T-helper 17 cell (primary cell): ENCODE measurements around the gene FBLN2. TPM values are rescaled to one million over a fixed set of nuclear protein-coding genes. Genes with fewer than 3 reads are reported as not detected.

Source experiments
- ATAC-seq: fragments of 150-1000 bp; cut with Tn5 transposase; 2 replicates; pipeline ENCODE4 v1.10.0; 2021; ENCODE audit warnings: mild to moderate bottlenecking, moderate library complexity
- DNase-seq, 3 donors: peaks; one replicate each; pipeline versions ENCODE4 v3.0.0 to v3.0.0-alpha.2; 2020 to 2021
- H3K9me3 ChIP-seq: one replicate; pipeline ENCODE4 v1.7.0; 2013; ENCODE audit warnings: low read length, mild to moderate bottlenecking; ENCODE audit not compliant: control insufficient read depth, poor library complexity, severe bottlenecking
- H3K27ac Mint-ChIP-seq: one replicate; pipeline ENCODE4 v1.8.0; 2022; ENCODE audit warnings: mild to moderate bottlenecking, moderate library complexity, mixed read lengths
- H3K27me3 Mint-ChIP-seq: one replicate; pipeline ENCODE4 v1.8.0; 2022; ENCODE audit warnings: mixed read lengths
- H3K36me3 Mint-ChIP-seq: one replicate; pipeline ENCODE4 v1.8.0; 2022; ENCODE audit warnings: low read depth, mixed read lengths
- H3K4me1 Mint-ChIP-seq: one replicate; pipeline ENCODE4 v1.8.0; 2022; ENCODE audit warnings: mild to moderate bottlenecking, mixed read lengths
- H3K4me3 Mint-ChIP-seq: one replicate; pipeline ENCODE4 v1.8.0; 2022; ENCODE audit warnings: mild to moderate bottlenecking, moderate library complexity, mixed read lengths
- total RNA-seq, 4 donors: library from RNA in 2 of 4; stranded (reverse) in 2 of 4; gene quantifications; one replicate each; pipeline ENCODE4 v1.2.3 and lab custom pipeline; 2022 to 2026

Gene FBLN2
- total RNA-seq, 2 donors from 2014 or later, result 1.5 TPM; not detected in 1

DNA sequence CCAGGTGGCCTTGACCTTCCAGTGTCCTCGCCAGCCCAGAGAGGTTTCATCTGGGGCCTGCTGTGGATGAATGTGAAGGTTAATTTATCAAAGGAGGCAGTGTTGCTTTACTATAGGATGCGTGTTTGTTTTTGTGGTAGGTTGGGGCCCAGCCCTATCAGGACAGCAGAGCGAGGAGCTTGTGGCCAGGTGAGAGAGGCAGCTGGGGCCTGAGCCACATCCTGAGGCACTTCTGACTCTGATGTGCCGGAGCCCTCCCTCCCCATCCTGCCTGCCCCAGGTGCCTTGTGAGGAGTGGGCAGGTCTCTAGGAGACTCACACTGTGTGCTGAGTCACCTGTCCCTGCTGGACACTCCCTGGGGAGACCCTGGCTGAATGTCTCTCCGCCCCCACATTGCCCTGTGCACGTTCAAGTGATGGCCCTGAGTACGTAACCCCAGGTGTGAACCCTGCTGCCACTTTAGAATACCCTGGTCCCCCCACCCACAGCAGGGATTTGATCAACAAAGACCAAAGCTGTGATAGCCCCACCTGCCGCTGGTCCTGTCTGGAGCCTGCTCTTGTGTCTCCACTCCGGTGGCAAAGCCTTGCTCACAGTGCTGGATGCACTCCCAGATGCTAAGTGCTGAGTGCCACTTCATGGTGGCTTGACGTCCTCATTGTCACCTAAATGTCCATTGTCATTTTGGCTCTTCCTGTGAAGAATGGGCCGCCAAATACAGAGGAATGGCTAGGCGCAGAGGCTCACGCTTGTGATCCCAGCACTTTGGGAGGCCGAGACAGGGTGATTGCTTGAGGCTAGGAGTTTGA, 16.0 kb downstream of the FBLN2 start:
- peak overlapping the region; percentile 53 for H3K27ac Mint-ChIP-seq
- peaks cover 54% of the 10 kb centered on the region for H3K27me3 Mint-ChIP-seq
- H3K9me3 ChIP-seq, result no peaks in the 10 kb centered on the region
- DNase-seq, result no peak
- peaks cover 5% of the 10 kb centered on the region for H3K36me3 Mint-ChIP-seq
- no peak overlapping the region for H3K4me3 Mint-ChIP-seq
- ATAC-seq, result no peak
- peaks cover 6% of the 10 kb centered on the region for H3K4me1 Mint-ChIP-seq

DNA sequence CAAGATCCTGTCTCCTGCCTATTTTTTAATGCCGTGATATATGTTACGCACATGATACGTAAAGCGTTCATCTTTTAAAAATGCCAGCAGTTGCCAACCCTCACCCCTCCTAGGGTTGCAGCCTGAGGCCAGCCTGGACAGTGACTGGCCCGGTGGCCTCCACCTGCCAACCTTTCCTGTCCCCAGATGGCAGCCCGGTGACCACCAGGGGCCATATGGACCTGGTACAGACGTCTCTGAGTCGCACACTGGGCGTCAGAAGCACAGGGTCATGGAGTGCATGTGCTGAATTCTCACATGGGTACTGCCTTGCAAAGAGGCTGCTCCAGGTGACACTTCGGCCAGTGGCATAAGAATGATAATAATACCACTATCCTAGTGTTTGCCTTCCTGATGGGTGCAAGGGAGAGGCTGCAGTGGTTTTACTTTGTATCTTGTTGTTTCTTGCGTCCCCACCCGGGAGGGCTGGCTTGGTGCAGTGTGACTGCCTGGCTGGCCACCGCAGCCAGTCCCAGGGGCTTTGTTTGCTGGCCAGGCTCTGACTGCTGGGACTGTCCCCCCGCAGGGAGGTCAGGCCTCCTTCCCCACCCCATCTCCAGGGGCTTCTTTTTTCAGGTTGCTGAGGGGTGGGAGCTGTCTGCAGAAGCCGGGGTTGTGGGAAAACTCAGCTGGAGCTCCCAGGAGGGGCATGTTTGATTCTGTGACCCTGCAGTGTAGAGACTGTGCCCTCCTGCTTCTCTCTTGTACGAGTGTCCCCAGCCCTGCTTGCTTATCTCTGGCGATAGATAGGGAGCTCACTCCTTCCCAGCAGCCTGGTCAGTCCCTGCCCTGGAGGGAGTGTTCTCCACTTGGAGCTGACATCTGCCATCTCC, 16.9 kb downstream of the FBLN2 start:
- Mint-ChIP-seq H3K4me3 (no peak overlapping the region), H3K27me3 (peaks cover 50% of the 10 kb centered on the region), H3K4me1 (peaks cover 6% of the 10 kb centered on the region), H3K36me3 (peaks cover 5% of the 10 kb centered on the region), H3K27ac (no peak overlapping the region)
- H3K9me3 ChIP-seq, result no peaks in the 10 kb centered on the region
- DNase-seq (no peak), ATAC-seq (no peak)

DNA sequence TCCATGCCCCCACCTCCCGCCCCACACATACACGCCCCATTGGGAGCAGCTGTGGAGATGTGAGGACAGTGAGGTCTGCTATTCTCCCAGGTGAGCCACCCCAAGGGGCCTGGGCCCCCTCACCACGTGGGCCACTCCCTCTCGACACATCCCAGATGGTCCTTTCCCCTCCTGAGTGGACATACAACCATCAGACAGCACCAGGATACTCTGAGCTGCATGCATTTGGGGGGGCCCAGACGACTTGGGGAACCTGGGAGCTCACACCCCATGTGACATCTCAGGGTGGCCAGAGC, 17.5 kb downstream of the FBLN2 start:
- ATAC-seq (no peak), DNase-seq (no peak)
- H3K9me3 ChIP-seq, result no peaks in the 10 kb centered on the region
- Mint-ChIP-seq H3K27me3 (peaks cover 44% of the 10 kb centered on the region), H3K4me3 (no peak overlapping the region), H3K4me1 (peaks cover 6% of the 10 kb centered on the region), H3K27ac (no peak overlapping the region), H3K36me3 (peaks cover 5% of the 10 kb centered on the region)

DNA sequence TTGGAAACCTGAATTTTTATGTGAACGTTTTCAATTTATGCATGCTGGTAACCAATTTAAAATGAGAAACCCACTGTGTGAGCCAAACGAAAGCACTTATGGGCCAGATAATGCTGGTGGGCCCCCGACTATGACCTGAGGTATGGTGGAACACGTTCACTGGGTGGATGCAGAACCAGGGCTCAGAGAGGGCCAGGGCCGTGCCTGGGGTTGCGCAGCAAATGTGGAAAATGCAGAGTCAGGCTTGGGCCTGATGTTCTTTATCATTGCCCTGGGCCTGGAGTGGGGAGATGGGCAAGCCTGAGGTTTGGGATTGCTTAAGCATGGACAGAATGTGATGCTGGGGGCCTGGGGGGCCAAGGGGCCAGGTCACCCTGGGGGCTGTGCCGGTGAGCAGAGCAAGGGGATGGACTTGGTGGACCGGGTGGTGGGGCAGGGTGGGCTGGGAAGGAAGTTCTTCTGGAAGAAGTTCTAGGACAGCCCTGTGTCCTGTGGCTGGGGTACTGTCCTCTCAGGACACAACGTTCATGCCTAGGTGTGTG, 17.9 kb downstream of the FBLN2 start:
- Mint-ChIP-seq H3K4me1 (peaks cover 6% of the 10 kb centered on the region), H3K36me3 (peaks cover 5% of the 10 kb centered on the region), H3K27me3 (peaks cover 39% of the 10 kb centered on the region), H3K27ac (no peak overlapping the region), H3K4me3 (no peak overlapping the region)
- no peaks in the 10 kb centered on the region for H3K9me3 ChIP-seq
- DNase-seq, result no peak
- no peak for ATAC-seq

DNA sequence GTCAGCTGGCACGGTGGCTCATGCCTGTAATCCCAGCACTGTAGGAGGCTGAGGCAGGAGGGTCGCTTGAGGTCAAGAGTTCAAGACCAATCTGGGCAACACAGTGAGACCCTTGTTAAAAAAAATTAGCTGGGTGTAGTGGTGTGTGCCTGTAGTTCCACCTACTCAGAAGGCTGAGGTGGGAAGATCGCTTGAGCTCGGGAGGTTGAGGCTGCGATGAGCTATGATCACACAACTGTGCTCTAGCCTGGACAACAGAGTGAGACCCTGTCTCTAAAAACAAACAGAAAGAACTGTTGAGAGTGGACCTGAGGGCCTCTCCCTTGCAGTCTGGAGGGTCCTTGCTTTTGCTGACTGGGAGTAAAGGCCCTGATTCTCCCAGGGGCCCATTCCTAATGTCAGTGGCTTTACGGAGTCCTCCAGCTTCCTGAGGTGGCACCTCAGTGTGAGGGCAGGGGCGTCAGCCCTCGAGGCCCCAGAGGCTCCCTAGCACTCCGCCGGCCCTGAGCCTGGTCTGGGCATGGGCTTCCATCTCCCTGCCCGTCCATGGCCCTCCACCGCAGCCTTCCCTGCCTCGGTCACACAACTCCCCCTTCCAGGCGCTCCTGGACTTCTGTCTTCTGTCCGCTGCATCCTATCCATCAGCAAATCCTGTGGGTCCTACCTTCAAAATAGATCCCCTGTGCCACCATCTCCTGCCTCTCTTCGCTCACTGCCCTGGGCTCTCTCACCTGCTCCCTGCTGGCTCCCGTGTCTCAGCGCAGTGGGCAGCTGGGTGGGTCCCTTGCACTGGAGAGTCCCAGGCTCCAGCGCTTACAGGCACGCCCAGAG, 19.0 kb downstream of the FBLN2 start:
- H3K27ac Mint-ChIP-seq, result no peak overlapping the region
- peaks cover 31% of the 10 kb centered on the region for H3K27me3 Mint-ChIP-seq
- DNase-seq (no peak), ATAC-seq (no peak)
- no peaks in the 10 kb centered on the region for H3K9me3 ChIP-seq
- peaks cover 5% of the 10 kb centered on the region for H3K36me3 Mint-ChIP-seq
- H3K4me1 Mint-ChIP-seq, result peaks cover 4% of the 10 kb centered on the region
- no peak overlapping the region for H3K4me3 Mint-ChIP-seq

DNA sequence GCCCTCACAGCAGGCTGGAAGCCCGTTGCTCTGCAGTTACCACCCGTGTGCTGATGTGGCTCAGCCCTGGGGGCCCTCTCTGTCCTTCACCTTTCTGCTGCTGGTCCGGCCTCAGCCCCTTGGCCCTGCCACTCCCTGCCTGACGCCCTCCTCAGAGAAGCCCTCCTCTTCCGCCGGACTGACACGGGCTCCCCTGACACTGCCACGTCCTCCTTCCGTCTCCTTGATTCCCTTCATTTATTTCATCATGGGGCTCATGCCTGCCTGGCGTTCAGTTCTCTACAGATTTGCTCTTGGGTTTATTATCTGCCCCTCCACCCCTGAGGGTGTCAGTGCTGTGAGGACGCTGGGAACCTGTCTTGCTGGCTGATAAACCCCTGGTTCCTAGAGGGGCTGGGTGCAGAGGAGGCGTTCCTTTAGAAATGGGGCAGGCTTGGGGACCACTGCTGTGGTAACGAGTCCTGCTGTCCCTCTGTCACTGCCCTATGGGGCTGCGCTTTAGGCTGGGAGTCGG, 19.6 kb downstream of the FBLN2 start:
- H3K9me3 ChIP-seq, result no peaks in the 10 kb centered on the region
- Mint-ChIP-seq H3K27me3 (peaks cover 27% of the 10 kb centered on the region), H3K4me3 (no peak overlapping the region), H3K27ac (no peak overlapping the region), H3K4me1 (peaks cover 4% of the 10 kb centered on the region), H3K36me3 (peaks cover 5% of the 10 kb centered on the region)
- no peak for ATAC-seq
- no peak for DNase-seq

DNA sequence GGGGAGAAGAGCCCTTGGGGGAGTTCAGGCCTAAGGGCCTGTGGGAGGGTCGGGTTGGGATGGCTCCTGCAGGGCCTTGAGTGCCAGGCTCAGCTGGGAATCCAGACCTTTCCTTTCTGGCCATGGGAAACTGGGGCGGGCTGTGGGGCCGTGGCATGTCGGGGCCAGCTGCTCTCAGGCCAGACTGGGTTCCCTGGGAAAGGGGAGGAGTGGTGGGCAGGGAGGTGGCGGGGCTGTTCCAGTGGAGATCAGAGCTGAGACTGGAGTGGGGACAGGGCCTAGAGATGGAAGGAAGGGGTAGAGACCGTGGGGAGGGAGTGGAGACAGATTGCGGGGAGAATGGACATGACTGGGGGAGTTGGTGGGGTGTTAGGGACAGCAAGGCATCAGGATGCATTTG, 20.3 kb downstream of the FBLN2 start:
- ATAC-seq, result no peak
- peaks cover 25% of the 10 kb centered on the region for H3K27me3 Mint-ChIP-seq
- H3K27ac Mint-ChIP-seq, result no peak overlapping the region

DNA sequence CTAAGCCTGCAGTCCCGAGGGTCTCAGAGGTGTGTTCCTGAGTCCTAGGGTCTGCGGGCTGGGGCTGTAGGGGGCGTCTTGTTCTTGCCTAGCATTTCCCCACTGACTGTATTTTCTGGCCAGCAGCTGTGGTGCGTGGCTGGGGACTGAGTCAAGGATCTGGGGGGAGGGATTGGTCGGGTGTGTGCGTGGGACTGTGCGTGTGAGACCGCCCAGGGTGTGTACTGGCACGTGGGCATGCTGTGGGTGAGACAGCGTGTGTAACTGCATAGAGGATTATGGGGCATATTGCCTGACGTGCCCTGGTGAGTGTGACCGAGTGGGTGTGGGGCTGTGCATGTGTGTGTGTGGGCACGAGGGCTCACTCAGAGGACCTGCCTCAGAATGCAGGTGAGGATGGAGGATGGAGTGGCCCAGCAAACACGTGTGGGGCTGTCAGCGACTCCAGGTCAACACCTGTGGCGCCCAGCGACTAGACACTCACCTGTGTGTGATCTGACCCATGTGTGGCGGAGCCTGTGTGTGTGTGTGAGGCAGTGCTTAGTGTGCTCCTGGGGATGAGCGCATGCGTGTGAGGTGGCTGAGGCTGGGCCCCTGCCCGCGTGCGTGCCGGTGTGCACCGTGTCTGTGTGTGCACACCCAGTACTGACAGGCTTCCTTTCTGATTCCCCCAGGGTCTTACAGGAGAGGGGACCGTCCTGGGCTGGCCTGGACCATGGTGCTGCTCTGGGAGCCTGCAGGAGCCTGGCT, 20.9 kb downstream of the FBLN2 start:
- H3K27ac Mint-ChIP-seq, result no peak overlapping the region
- no peaks in the 10 kb centered on the region for H3K9me3 ChIP-seq
- no peak overlapping the region for H3K4me3 Mint-ChIP-seq
- H3K27me3 Mint-ChIP-seq, result peaks cover 21% of the 10 kb centered on the region
- H3K4me1 Mint-ChIP-seq, result peaks cover 4% of the 10 kb centered on the region
- no peak for DNase-seq
- H3K36me3 Mint-ChIP-seq, result peaks cover 5% of the 10 kb centered on the region
- ATAC-seq, result no peak

More for the DNA sequence above, 20.3 kb downstream of the FBLN2 start:
- Mint-ChIP-seq H3K4me1 (peaks cover 4% of the 10 kb centered on the region), H3K36me3 (peaks cover 5% of the 10 kb centered on the region), H3K4me3 (no peak overlapping the region)
- no peaks in the 10 kb centered on the region for H3K9me3 ChIP-seq
- DNase-seq, result no peak

DNA sequence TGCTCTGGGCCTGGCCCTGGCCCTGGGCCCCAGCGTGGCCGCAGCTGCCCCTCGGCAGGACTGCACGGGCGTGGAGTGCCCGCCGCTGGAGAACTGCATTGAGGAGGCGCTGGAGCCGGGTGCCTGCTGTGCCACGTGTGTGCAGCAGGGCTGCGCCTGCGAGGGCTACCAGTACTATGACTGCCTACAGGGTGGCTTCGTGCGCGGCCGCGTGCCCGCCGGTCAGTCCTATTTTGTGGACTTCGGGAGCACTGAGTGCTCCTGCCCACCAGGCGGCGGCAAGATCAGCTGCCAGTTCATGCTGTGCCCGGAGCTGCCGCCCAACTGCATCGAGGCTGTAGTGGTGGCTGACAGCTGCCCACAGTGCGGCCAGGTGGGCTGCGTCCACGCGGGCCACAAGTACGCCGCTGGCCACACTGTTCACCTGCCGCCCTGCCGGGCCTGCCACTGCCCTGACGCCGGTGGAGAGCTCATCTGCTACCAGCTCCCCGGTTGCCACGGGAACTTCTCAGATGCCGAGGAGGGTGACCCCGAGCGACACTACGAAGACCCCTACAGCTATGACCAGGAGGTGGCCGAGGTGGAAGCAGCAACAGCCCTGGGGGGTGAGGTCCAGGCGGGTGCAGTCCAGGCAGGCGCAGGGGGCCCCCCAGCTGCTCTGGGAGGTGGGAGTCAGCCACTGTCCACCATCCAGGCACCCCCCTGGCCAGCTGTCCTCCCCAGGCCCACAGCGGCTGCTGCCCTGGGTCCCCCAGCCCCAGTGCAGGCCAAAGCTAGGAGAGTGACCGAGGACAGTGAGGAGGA, 21.7 kb downstream of the FBLN2 start:
- peaks cover 5% of the 10 kb centered on the region for H3K36me3 Mint-ChIP-seq
- no peak overlapping the region for H3K4me3 Mint-ChIP-seq
- no peak for ATAC-seq
- no peak for DNase-seq
- H3K4me1 Mint-ChIP-seq, result peaks cover 4% of the 10 kb centered on the region
- no peaks in the 10 kb centered on the region for H3K9me3 ChIP-seq
- H3K27ac Mint-ChIP-seq, result no peak overlapping the region
- peaks cover 24% of the 10 kb centered on the region for H3K27me3 Mint-ChIP-seq

DNA sequence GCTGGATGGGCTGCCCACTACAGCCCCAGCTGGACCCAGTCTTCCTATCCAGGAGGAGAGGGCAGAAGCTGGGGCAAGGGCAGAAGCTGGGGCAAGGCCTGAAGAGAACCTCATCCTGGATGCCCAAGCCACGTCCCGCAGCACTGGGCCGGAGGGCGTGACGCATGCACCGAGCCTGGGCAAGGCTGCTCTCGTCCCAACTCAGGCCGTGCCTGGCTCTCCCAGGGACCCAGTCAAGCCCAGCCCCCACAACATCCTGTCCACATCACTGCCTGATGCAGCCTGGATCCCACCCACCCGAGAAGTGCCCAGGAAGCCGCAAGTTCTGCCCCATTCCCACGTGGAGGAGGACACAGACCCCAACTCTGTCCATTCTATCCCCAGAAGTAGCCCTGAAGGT, 22.3 kb downstream of the FBLN2 start:
- no peak for DNase-seq
- Mint-ChIP-seq H3K27ac (no peak overlapping the region), H3K36me3 (peaks cover 5% of the 10 kb centered on the region), H3K4me3 (no peak overlapping the region), H3K4me1 (peaks cover 5% of the 10 kb centered on the region), H3K27me3 (peaks cover 31% of the 10 kb centered on the region)
- no peak for ATAC-seq
- no peaks in the 10 kb centered on the region for H3K9me3 ChIP-seq

DNA sequence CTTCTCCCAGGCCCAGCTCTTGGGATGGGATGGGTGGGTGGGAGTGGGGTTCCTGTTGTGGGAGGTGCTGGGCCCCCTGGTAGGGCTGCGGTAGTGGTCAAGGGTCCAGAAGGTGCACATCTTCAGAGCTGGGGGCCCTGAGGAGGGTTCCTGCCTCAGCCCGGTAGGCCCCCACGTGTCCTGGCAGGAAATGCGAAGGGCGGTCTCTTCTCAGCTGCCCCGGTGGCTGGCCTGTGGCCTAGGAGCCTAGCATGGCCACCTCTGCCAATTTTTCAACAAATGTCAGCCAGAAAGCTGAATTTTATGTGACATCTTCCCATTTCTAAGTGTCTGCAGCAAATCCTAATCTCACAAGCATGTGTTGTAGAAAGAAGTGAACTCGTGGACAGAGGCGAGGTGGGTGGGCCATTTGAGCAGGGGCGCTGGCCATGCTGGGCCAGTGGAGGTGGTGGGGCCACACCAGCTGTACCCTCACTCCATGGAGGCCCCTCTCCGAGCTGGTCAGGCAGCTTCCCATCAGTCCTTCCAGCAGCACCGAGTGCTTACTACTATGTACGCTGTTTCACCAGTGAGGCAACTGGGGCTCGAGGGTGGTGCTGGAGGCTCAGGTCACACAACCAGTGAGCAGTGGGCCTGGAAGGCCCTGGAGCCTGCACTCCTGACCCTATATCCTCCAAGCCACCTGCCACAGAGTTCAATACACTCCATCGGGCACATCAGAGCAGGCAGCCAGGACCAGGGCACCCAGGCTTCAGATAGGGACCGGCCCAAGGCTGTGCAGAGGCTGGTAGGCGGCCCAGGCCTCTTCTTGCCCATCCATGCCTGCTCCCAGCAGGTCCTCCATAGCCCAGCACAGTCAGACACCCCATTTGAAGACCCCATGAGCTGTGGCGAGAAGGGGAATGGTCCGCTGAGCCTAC, 23.2 kb downstream of the FBLN2 start:
- H3K4me3 Mint-ChIP-seq, result no peak overlapping the region
- H3K27ac Mint-ChIP-seq, result no peak overlapping the region
- DNase-seq (no peak), ATAC-seq (no peak)
- H3K27me3 Mint-ChIP-seq, result peaks cover 27% of the 10 kb centered on the region
- peaks cover 6% of the 10 kb centered on the region for H3K4me1 Mint-ChIP-seq
- H3K36me3 Mint-ChIP-seq, result peaks cover 5% of the 10 kb centered on the region
- H3K9me3 ChIP-seq, result no peaks in the 10 kb centered on the region
